DMS 273 (cell line): ENCODE measurements around the gene RARS2.

Source experiments
- DNase-seq: peaks from one replicate; lab custom pipeline; 2025; ENCODE audit not compliant: unreplicated experiment; lab: John Stamatoyannopoulos, UW

The RARS2 gene

DNA sequence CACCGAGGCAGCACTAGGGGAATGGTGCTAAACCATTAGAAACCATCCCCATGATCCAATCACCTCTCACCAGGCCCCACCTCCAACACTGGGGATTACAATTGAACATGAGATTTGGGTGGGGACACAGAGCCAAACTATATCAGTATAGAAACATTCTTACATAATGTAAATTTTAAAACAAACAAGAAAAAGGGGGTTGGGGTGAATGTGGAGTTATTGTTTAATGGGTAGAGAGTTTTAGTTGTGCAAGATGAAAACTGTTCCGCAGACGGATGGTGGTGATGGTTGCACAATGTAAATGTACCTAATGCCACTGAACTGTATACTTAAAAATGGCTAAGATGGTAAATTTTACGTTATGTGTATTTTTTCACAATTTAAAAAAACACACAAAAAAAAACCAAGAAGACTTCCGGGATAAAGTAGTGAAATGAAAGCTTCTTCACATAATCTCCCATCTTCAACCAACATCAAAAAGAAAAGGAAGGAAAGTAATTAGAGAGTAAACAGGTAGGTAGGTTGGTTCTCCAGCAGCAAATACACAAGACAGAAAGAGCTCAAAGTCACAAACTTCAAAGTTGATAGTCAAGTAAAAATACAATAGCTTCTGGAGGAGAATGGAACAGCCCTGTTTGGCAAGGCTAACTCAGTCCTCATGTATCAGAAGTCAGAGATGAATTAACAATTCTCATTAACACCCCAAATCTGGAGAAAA lies 16.3 kb downstream of the RARS2 start:
- no peak for DNase-seq

DNA sequence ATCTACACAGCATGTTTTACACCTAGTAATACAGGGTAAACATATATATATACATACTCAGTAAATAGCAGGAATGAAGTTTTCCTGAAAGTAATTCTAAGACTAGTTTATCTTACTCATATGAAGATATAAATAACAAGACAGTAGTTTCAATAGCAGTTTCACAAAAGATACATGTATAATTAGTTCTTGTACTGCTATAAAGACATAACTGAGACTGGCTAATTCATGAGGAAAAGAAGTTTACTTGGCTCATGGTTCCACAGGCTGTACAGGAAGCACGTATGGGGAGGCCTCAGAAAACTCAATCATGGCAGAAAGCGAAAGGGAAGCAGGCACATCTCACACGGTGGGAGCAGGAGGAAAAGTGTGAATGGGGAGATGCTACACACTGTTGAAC lies 16.9 kb downstream of the RARS2 start:
- DNase-seq: no peak

DNA sequence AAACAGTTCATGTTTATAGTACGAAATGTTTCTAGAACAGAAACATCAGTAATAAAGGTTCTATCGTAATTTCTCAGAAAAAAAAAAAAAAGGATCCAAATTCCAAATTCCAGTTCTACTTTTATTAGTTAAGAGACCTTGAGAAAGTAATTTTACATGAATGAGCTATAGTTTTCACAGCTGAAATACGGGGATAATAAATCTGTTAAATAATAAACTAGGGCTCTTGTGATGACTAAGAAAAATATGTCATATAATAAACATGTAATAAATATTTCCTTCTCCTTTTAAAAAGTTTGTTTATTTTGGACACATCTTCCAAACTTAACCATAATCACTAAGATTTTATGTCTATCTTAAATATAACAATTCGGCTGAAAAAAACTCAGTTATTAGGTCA lies 17.8 kb downstream of the RARS2 start:
- DNase-seq: no peak

- no peak for DNase-seq
These were observed 28.8 kb downstream of the RARS2 start for GRCh38 chr6:87561017-87561416.

GRCh38 chr6:87558446-87558845 lies 31.3 kb downstream of the RARS2 start:
- DNase-seq: no peak

GRCh38 chr6:87555506-87555905 lies 34.3 kb downstream of the RARS2 start:
- DNase-seq: no peak

DNA sequence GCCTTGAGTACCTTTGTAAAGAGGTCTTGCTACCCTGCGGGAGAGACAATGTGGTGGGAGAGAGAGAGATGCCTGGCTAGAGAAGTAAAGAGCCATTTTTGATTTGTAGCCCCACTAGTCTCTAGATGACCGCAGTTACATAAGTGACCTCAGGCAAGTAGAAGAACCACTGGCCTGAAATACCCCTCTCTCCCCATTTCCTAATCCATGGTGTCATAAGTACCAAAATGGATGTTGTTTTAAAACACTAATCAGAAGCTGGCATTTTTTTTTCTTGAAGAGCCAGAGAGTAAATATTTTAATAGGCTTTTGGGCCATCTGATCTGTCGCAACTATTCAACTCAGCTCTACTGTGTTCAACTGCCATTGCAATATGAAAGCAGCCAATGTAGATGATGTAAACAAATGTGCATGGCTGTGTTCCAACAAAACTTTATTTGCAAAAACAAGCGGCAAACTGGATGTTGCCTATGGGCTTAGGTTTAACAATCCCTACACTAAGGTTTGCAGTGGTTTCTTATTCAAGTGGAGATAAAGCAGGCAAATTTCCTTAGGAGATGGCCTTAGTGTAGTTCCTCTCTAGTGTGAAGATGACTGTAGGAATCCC lies 36.5 kb downstream of the RARS2 start:
- DNase-seq: no peak

DNA sequence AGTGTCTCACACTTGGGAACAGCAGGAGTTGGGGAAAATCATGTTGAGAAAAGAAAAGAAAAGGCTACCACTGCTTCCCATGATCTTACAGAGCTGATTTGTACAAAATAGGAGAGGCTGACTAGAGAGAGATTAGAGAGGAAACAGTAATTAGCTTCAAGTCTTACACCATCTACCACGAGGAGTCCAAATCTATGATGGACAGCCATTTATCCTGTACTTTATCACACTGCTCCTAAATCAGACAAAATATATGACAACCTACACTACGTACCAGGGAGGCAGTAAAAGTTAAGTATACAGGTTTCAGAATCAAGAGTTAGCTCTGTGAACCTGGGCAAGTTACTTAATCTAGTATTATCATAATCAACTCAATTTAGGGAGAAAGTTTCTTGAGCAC lies 38.0 kb downstream of the RARS2 start:
- DNase-seq: no peak

DNA sequence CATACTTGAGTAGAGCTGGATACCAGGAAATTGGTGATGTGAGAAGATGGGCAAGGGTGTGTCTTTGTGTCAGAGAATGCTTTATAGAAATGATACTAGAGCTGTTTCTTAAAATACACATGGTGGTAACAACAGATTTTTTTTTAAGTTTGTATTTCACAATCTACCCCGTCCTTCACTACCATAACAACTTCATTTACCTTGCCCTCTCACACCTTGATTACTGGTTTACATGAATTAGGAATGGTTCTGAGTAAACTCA lies 45.4 kb downstream of the RARS2 start:
- no peak for DNase-seq

GRCh38 chr6:87543696-87544473 lies 45.9 kb downstream of the RARS2 start:
- DNase-seq: no peak

- DNase-seq: no peak
These were observed 48.0 kb downstream of the RARS2 start for GRCh38 chr6:87541744-87542143.

- DNase-seq: no peak
These were observed 48.7 kb downstream of the RARS2 start for GRCh38 chr6:87541041-87541440.

- DNase-seq: no peak
These were observed 49.2 kb downstream of the RARS2 start for GRCh38 chr6:87540539-87540938.

DNA sequence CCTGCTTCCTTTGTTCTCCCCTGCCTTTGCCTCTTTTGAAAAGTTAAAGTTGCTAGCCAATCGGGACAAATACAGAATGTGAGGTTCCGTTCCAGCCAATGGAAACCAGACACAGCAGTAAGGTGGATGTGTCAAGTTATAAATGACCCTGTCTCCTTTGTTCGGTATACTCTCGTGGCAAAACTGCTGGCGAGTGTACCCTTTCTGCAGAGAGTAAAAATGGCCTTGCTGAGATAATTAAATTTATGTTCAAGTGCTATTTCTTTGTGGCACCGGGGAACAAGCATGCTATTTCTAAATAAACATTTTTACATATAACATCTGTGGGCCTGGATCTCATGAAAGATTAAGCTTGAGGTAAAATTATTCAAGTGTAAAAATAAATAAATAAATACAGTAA lies 50.2 kb downstream of the RARS2 start:
- no peak for DNase-seq

DNA sequence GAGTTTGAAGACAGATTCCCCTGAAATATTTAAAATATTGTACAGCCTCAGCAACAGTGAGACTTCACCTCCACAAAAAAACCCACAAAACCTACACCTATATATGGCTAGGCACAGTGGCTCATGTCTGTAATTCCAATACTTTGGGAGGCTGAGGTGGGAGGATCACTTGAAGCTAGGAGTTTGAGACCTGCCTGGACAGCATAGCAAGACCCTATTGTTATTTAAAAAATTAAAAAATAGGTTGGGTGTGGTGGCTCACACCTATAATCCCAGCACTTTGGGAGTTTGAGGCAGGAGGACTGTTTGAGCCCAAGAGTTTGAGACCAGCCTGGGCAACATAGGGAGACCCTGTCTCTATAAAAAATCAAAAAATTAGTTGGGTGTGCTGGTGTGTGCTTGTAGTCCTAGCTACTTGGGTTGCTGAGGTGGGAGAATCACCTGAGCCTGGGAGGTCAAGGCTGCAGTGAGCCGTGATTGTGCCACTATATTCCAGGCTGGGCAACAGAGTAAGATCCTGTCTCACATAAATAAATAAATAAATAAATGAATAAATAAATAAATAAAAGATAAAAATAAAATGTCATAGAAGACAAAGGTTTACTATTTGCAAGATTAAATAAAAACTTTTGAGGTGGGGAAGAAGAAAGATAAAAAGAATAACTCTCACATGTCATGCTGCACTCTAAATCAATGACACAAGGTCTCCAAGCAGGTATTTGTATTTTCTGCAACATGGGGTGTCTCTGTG lies 51.1 kb downstream of the RARS2 start:
- DNase-seq: no peak

- no peak for DNase-seq
These were observed 55.3 kb downstream of the RARS2 start for GRCh38 chr6:87534377-87535047.

DNA sequence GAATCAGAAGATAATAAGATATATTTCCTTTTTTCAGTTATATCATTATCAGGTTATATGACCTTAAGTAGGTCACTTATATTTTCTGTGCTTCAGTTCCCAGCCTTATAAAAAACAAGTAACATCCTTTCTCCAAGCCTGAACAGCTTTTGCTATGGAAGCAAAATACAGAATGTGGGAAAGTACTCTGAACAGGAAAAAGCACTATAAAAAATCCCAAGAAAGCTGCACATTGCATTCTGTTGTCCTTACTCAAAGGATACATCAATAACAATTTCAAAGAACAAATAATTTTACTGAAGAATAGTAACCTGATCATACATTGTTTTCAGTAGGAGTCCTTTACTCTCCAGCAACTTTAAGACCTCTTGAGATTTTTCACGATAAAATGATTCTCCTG lies 60.6 kb downstream of the RARS2 start:
- no peak for DNase-seq

DNA sequence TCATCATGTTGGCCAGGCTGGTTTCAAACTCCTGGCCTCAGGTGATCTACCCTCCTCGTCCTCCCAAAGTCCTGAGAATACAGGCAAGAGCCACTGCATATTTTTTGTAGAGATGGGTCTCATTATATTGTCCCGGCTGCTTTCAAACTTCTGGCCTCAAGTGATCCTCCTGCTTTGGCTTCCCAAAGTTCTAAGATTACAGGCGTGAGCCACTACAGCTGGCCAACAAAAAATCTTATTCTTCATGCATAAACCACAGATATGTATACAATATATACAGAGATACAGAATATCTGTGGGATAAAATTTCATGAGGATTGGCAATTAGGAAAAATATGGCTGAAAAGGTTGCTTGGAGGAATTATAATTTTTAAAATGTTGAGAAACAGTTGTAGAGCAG lies 67.1 kb downstream of the RARS2 start:
- no peak for DNase-seq

DNA sequence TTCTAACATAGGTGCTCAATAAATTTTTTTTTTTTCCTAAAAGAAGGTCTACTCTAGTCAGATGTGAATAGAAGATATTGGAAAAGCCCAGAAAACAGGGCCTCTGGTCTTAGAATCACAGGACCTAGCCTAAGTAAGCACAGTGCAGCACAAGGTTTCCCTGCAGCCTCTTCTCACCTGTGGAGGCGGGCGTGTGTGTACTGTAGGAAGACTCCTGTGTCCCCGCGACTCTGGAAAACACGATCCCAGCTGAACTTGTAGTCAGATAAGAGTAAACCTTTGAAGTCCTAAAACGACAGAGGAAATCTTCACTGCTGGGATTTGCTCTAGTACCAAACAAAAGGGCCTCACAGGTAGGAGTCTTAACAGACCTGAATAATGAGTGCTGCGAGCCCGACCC lies 71.3 kb downstream of the RARS2 start:
- no peak for DNase-seq

DNA sequence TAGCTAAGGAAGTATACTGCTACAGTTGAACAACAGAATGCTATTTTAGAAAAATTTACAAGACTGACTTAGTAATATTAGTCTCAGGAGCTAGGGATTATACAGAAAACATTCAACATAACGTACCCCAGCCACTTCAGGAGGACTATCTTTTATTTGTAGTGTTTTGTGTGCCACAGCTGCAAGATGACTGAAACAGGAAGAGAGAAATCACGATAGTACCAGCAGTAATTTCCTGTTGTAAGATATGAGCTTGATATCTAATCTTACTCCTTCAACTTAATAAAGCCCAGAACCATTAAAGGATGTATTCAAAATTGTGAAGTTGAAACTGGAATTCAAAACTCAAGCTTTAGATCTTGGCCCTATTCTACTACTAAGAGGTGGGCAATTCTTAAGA lies 75.0 kb downstream of the RARS2 start:
- no peak for DNase-seq

DNA sequence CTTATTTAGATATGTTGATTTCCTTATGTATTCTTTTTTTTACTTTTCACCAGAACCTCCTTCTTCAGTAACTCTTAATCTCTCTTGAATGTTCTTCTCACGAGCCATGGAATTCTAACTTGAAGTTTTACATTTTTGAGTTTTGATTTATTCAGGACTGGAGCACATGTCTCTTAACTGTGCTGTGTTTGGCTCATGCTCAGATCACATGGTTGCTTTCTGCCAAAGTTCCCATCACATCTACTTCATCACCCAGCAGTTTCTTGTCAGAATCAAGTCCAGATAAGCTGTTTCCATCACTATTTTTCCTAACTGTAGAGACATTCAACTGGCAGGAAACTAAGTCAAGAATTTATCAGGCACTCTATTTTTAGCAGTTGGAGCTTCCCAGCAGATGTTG lies 85.3 kb downstream of the RARS2 start:
- no peak for DNase-seq
